OCI-LY7 (cell line): ENCODE results near the gene GJB2. TPM values are rescaled to one million over a fixed set of nuclear protein-coding genes. Genes with fewer than 3 reads are reported as not detected.

Experiments used
- BruUV-seq: library from RNA; stranded (reverse); fragments of 400-500 nt; replicated peaks from 2 replicates; lab custom pipeline; 2021; lab: Mats Ljungman, UMichigan
- CTCF ChIA-PET: fragments of 300-600 bp; sonication (Branson Sonifier 250); formaldehyde crosslinking; loops from one replicate; lab custom pipeline; 2022; ENCODE audit warnings: antibody characterized with exemption; ENCODE audit not compliant: unreplicated experiment; lab: Charles Lee
- POLR2A ChIA-PET: fragments of 300-600 bp; sonication (Branson Sonifier 250); formaldehyde crosslinking; loops from one replicate; lab custom pipeline; 2022; ENCODE audit warnings: antibody characterized with exemption; lab: Charles Lee
- DNase-seq: peaks from one replicate; pipeline ENCODE4 v3.0.0-alpha.2; 2015; ENCODE audit warnings: low spot score
- H2AFZ ChIP-seq: fragments of 200-600 bp; sonication (generic), shearing (Covaris generic); 2 replicates; pipeline ENCODE4 v1.6.1; 2014; ENCODE audit warnings: mild to moderate bottlenecking, antibody characterized with exemption, low read length, moderate library complexity
- H3K27ac ChIP-seq: fragments of 200-600 bp; sonication (generic); 2 replicates; pipeline ENCODE4 v1.5.1; 2014; ENCODE audit warnings: mixed run types, low read depth, mild to moderate bottlenecking, moderate library complexity, low read length, inconsistent platforms; ENCODE audit not compliant: poor library complexity, severe bottlenecking
- H3K36me3 ChIP-seq: fragments of 200-600 bp; sonication (generic); 2 replicates; pipeline ENCODE4 v1.6.1; 2014; ENCODE audit warnings: mild to moderate bottlenecking, antibody characterized with exemption, low read length, moderate library complexity, mixed read lengths; ENCODE audit not compliant: insufficient read depth
- H3K4me1 ChIP-seq: fragments of 200-600 bp; sonication (generic); 2 replicates; pipeline ENCODE4 v1.5.1; 2014; ENCODE audit warnings: mild to moderate bottlenecking, low read length; ENCODE audit not compliant: insufficient read depth, poor library complexity, severe bottlenecking
- H3K4me2 ChIP-seq: fragments of 200-600 bp; sonication (generic); 2 replicates; pipeline ENCODE4 v1.6.1; 2014; ENCODE audit warnings: mild to moderate bottlenecking, low read length
- H3K4me3 ChIP-seq: fragments of 200-600 bp; sonication (generic); 2 replicates; pipeline ENCODE4 v1.5.1; 2014; ENCODE audit warnings: mild to moderate bottlenecking, low read depth, low read length; ENCODE audit not compliant: poor library complexity, severe bottlenecking
- H3K79me2 ChIP-seq: fragments of 200-600 bp; sonication (generic); 2 replicates; pipeline ENCODE4 v1.6.1; 2016; ENCODE audit warnings: low read depth, mild to moderate bottlenecking, low read length, moderate library complexity, mixed read lengths; ENCODE audit not compliant: insufficient read depth
- H3K9me2 ChIP-seq: fragments of 200-600 bp; sonication (generic); 2 replicates; pipeline ENCODE4 v1.6.1; 2016; ENCODE audit warnings: mild to moderate bottlenecking, low read length, mixed read lengths; ENCODE audit not compliant: insufficient read depth
- H3K9me3 ChIP-seq: fragments of 200-600 bp; sonication (generic); 2 replicates; pipeline ENCODE4 v1.6.1; 2014; ENCODE audit warnings: mild to moderate bottlenecking, mixed run types, low read length, mixed read lengths
- H4K20me1 ChIP-seq: fragments of 200-600 bp; sonication (generic); 2 replicates; pipeline ENCODE4 v1.6.1; 2014; ENCODE audit warnings: mild to moderate bottlenecking, antibody characterized with exemption, low read length, moderate library complexity, mixed read lengths; ENCODE audit not compliant: insufficient read depth
- EZH2phosphoT487 ChIP-seq: fragments of 200-600 bp; sonication (generic); IDR thresholded peaks from 2 replicates; pipeline ENCODE4 v1.6.1; 2018; ENCODE audit warnings: low read depth, borderline replicate concordance, mild to moderate bottlenecking, mixed run types, antibody characterized with exemption, low read length, moderate library complexity, mixed read lengths
- intact Hi-C: fragments of 100-400 bp; cut with micrococcal nuclease; formaldehyde crosslinking; loops from one replicate; pipeline ENCODE4 v1.10.0; 2022; ENCODE audit not compliant: unreplicated experiment
- total RNA-seq, 2 experiments: library from RNA; depleted of rRNA in 1 of 2; stranded (reverse); fragments of >200 nt in 1 of 2; shearing (Covaris generic) in 1 of 2; gene quantifications; 2 replicates each; pipeline ENCODE4 v1.2.3, GENCODE V29; 2014 to 2022
- TF ChIP-seq, protein P1 (sequence below): fragments of 200-600 bp; sonication (generic); conservative IDR thresholded peaks from 2 replicates; pipeline ENCODE4 v1.5.1; 2014; ENCODE audit warnings: mild to moderate bottlenecking, antibody characterized with exemption, low read length, moderate library complexity, mixed read lengths

GJB2 gene
- total RNA-seq, 2 experiments from 2014 or later, result not detected

DNA sequence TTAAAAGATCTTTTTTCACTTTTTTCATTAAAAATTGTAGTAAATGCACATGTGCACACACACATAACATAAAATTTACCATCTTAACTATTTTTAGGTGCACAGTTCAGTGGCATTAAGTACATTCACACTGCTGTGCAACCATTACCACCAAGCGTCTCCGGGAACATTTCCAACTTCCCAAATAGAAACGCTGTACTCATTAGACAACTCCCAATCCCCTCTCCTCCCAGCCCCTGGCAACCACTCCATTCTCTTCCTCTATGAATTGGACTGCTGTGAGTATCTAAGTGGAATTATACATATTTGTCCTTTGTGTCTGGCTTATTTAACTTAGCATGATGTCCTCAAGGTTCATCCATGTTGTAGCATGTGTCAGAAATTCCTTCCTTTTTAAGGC is 11.6 kb downstream of the GJB2 start:
- intact Hi-C loops, result no loop called here
- H3K9me2 ChIP-seq, result no peaks in the 10 kb centered on the region
- ChIA-PET CTCF (no interaction called here), POLR2A (no interaction called here)
- no peak overlapping the region for H3K4me3 ChIP-seq
- 0 out of 2 replicates have a peak, but pooled peaks cover 3% of the 10 kb centered on the region for H4K20me1 ChIP-seq
- no TSS peak for BruUV-seq
- TF ChIP-seq, protein P1, sequence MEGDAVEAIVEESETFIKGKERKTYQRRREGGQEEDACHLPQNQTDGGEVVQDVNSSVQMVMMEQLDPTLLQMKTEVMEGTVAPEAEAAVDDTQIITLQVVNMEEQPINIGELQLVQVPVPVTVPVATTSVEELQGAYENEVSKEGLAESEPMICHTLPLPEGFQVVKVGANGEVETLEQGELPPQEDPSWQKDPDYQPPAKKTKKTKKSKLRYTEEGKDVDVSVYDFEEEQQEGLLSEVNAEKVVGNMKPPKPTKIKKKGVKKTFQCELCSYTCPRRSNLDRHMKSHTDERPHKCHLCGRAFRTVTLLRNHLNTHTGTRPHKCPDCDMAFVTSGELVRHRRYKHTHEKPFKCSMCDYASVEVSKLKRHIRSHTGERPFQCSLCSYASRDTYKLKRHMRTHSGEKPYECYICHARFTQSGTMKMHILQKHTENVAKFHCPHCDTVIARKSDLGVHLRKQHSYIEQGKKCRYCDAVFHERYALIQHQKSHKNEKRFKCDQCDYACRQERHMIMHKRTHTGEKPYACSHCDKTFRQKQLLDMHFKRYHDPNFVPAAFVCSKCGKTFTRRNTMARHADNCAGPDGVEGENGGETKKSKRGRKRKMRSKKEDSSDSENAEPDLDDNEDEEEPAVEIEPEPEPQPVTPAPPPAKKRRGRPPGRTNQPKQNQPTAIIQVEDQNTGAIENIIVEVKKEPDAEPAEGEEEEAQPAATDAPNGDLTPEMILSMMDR, result no peak
- TF ChIP-seq EZH2phosphoT487, result no peak
- H3K27ac ChIP-seq, result no peak overlapping the region
- H3K36me3 ChIP-seq, result no peaks in the 10 kb centered on the region
- H3K79me2 ChIP-seq, result no peaks in the 10 kb centered on the region
- DNase-seq, result no peak
- H2AFZ ChIP-seq, result no peak overlapping the region
- no peaks in the 10 kb centered on the region for H3K9me3 ChIP-seq
- H3K4me2 ChIP-seq, result no peak overlapping the region
- no peaks in the 10 kb centered on the region for H3K4me1 ChIP-seq

DNA sequence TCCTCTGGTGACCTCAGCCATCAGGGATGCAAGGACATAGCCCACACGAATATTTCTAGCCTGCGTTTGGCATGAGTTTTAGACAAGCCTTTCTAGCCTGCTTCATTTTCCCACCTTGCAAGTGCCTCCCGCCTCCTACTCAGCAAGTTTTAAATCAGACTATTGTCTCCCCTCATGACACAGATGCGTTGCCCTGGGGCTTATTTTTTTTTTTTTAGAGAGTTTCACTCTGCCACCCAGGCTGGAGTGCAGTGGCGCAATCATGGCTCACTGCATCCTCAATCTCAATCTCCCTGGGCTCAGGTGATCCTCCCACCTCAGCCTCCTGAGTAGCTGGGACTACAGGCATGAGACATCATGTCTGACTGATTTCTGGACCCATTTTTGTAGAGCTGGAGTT is 14.6 kb downstream of the GJB2 start:
- H3K9me2 ChIP-seq, result no peaks in the 10 kb centered on the region
- TF ChIP-seq, protein P1, result no peak
- no peak for TF ChIP-seq EZH2phosphoT487
- POLR2A ChIA-PET, result no interaction called here
- no peaks in the 10 kb centered on the region for H3K9me3 ChIP-seq
- H3K79me2 ChIP-seq, result no peaks in the 10 kb centered on the region
- no peak overlapping the region for H2AFZ ChIP-seq
- intact Hi-C loops, result no loop called here
- H3K36me3 ChIP-seq, result no peaks in the 10 kb centered on the region
- no peak overlapping the region for H3K27ac ChIP-seq
- no peaks in the 10 kb centered on the region for H3K4me1 ChIP-seq
- 0 out of 2 replicates have a peak, but pooled peaks cover 3% of the 10 kb centered on the region for H4K20me1 ChIP-seq
- no peak for DNase-seq
- H3K4me2 ChIP-seq, result no peak overlapping the region
- no TSS peak for BruUV-seq
- no peak overlapping the region for H3K4me3 ChIP-seq
- CTCF ChIA-PET, result no interaction called here

DNA sequence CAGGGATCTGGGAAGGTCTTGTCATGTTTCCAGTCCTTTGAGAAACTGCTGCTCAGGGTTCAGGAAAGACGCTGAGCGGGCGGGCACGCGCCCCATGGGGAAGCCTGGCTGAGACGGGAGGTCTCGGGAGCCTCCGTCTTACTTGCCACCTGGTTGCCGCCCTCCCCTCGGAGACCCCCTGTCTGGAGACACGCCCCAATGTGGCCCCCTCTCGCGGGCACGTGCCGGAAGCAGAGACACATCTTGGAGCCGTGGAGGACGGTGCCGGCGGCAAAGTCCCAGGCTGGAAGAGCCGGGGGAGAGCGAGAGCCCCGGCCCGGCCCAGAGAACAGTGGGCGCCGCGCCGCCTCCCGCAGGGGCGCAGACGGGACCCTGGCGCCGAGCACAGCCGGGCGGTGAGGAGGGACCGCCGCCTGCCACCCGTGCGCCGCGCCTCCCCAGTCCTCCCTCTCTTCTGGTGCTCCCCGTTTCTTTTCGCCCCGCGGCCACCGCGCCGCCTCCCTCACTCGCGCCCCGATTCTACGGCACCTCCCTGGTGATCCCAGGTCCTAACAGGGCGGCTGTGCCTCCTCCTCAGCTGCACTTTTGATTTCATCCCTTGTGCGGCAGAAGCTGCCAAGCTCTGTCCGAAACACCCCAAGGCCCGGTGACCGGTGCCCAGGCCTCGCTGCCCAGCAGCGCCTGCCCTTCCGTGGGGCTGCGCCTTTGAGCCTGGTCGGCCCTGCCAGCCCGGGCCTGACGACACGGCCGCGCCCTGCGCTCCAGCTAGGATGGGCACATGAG is 15.5 kb downstream of the GJB2 start:
- H3K27ac ChIP-seq, result no peak overlapping the region
- TF ChIP-seq, protein P1, result no peak
- no peak for TF ChIP-seq EZH2phosphoT487
- no peaks in the 10 kb centered on the region for H3K9me2 ChIP-seq
- H3K9me3 ChIP-seq, result no peaks in the 10 kb centered on the region
- BruUV-seq, result no TSS peak
- no peaks in the 10 kb centered on the region for H3K79me2 ChIP-seq
- H3K4me3 ChIP-seq, result no peak overlapping the region
- no peak for DNase-seq
- 0 out of 2 replicates have a peak, but pooled peaks cover 3% of the 10 kb centered on the region for H4K20me1 ChIP-seq
- no peaks in the 10 kb centered on the region for H3K4me1 ChIP-seq
- ChIA-PET POLR2A (interaction anchor here (0.6 kb wide), 1 partner anchor 235 kb away, joined by 3 read pairs; no protein-coding TSS in a partner anchor), CTCF (no interaction called here)
- no peak overlapping the region for H3K4me2 ChIP-seq
- H3K36me3 ChIP-seq, result no peaks in the 10 kb centered on the region
- no peak overlapping the region for H2AFZ ChIP-seq
- intact Hi-C loops, result no loop called here
